ENCODE results near the gene RPS6KA6.

Gene RPS6KA6

DNA sequence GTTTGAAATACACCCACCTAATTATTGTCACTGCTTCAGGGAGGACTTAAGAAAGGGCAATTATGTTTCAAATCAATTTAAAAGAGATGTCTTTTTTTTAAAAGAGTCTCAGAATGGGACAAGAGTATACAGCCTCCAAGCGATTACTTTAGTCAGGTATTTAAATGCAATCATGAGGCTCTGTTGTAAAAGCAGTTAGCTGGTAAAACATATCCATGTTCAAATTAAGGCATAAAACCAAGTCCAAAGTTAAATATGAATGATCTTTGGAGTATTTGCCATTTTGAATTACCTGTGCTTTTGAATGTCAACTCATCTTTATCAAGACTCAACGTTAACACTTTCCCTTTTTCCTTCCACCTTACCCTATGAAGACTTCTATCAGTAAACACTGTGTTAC lies 13.7 kb downstream of the RPS6KA6 start:
- H3K36me3 ChIP-seq = no peaks in the 10 kb centered on the region
- peaks cover 54 to 99% (median 93%) of the 10 kb centered on the region in 11 experiments for H3K27me3 ChIP-seq
- H3K27ac ChIP-seq = no peak overlapping the region
- TF ChIP-seq Cebpa-rat (IDR thresholded peaks at IDR 0.05) = no peak
- no peak overlapping the region for H3K9ac ChIP-seq
- no peak overlapping the region for H3K4me2 ChIP-seq
- H3K4me3 ChIP-seq = no peak overlapping the region
- H3K4me1 ChIP-seq = no peaks in the 10 kb centered on the region
- H4K20me1 ChIP-seq = no peaks in the 10 kb centered on the region
- H3K9me3 ChIP-seq (replicated peaks in 1 of 11) = no peaks in the 10 kb centered on the region

DNA sequence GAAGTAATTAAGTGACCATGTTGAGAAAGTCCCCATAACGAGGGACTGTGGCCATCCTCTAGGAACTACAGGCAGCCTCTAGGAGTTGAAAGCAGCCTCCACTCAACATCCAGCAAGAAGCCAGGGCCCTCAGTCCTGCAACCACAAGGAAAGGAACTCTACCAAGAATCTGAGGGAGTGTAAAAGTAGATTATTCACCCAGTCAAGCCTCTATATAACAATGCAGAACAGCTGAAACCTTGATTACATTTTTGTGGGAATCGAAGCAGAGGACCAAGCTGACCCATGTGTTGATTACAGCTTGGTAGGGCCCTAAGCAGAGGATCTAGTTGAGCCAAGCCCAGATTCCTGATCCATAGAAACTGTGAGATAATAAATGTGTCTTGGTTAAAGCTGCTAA lies 17.1 kb downstream of the RPS6KA6 start:
- Histone ChIP-seq H3K4me1 (no peaks in the 10 kb centered on the region), H3K27me3 (peaks cover 49 to 99% (median 93%) of the 10 kb centered on the region in 11 experiments), H3K27ac (no peak overlapping the region), H3K4me2 (no peak overlapping the region), H3K9ac (no peak overlapping the region), H4K20me1 (no peaks in the 10 kb centered on the region), H3K36me3 (no peaks in the 10 kb centered on the region), H3K4me3 (no peak overlapping the region), H3K9me3 (replicated peaks in 1 of 11) (no peaks in the 10 kb centered on the region)
- no peak for TF ChIP-seq Cebpa-rat (IDR thresholded peaks at IDR 0.05)

DNA sequence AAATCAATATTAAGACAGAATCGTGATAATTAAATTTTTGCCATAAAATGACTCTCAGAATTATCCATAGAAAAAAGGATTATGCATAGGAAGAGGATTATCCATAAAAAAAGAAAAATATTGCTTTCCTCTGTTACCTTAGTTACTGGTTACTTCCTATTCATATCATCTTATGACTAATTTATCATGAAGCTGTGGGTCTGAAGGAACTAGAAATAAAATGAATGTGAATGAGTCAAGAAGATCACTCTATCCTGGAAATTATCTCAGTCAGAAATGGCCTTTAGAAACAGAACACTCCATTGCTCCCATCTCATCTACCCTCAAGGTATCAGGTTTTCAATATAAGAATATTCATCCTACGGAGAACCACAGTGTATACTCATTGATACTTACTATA lies 19.4 kb downstream of the RPS6KA6 start:
- no peak overlapping the region for H3K4me2 ChIP-seq

DNA sequence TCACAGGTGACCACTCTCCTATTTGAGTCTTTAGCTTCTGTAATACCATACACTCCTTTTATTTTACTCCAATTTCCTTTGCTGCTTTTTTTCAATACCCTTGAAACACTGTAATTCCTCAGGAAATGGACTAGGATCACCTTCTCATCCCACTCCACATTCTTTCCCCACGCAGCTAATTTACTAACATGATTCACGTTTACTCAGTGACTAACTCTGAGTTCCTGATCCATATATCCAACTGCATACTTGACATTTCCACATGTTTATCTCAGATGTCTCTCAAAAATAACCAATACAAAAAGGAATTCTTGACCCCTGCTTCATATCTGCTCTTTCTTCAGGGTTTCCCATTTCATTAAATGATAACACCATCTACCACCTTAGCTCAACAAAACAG lies 19.9 kb downstream of the RPS6KA6 start:
- Histone ChIP-seq H3K36me3 (no peaks in the 10 kb centered on the region), H3K9me3 (replicated peaks in 1 of 11) (no peaks in the 10 kb centered on the region), H3K4me3 (no peak overlapping the region), H3K4me1 (no peaks in the 10 kb centered on the region), H3K27me3 (peaks cover 44 to 98% (median 86%) of the 10 kb centered on the region in 11 experiments), H3K9ac (no peak overlapping the region), H3K4me2 (no peak overlapping the region), H3K27ac (no peak overlapping the region), H4K20me1 (no peaks in the 10 kb centered on the region)
- TF ChIP-seq Cebpa-rat (IDR thresholded peaks at IDR 0.05) = no peak

More for the DNA sequence above, 19.4 kb downstream of the RPS6KA6 start:
- no peak for TF ChIP-seq Cebpa-rat (IDR thresholded peaks at IDR 0.05)
- Histone ChIP-seq H3K4me1 (no peaks in the 10 kb centered on the region), H3K4me3 (no peak overlapping the region), H3K27ac (no peak overlapping the region), H3K36me3 (no peaks in the 10 kb centered on the region), H3K27me3 (peaks cover 47 to 99% (median 91%) of the 10 kb centered on the region in 11 experiments), H3K9ac (no peak overlapping the region), H3K9me3 (replicated peaks in 1 of 11) (no peaks in the 10 kb centered on the region), H4K20me1 (no peaks in the 10 kb centered on the region)

DNA sequence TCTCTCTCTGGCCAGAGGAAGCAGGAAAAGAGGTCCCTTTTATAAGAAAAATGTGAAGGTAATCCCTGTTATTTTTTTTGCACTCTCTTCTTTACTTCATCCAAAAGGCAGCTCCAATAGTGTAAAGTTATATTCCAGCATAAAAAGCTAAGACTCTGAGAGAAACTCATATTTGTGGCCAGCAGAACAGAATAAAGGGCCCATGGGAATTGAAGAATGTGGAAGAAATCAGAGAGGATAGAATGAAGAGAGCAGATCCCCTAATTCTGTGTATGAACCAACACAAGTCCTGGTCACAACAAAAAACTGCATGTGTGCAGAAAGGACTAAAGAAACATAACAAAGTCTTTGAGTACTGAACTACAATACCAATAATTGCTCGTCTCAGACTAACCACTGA lies 22.3 kb downstream of the RPS6KA6 start:
- Histone ChIP-seq H3K4me1 (no peaks in the 10 kb centered on the region), H4K20me1 (no peaks in the 10 kb centered on the region), H3K36me3 (no peaks in the 10 kb centered on the region), H3K9ac (no peak overlapping the region), H3K4me3 (no peak overlapping the region), H3K4me2 (no peak overlapping the region), H3K27me3 (peaks cover 48 to 98% (median 86%) of the 10 kb centered on the region in 11 experiments), H3K27ac (no peak overlapping the region), H3K9me3 (replicated peaks in 1 of 11) (no peaks in the 10 kb centered on the region)
- no peak for TF ChIP-seq Cebpa-rat (IDR thresholded peaks at IDR 0.05)

DNA sequence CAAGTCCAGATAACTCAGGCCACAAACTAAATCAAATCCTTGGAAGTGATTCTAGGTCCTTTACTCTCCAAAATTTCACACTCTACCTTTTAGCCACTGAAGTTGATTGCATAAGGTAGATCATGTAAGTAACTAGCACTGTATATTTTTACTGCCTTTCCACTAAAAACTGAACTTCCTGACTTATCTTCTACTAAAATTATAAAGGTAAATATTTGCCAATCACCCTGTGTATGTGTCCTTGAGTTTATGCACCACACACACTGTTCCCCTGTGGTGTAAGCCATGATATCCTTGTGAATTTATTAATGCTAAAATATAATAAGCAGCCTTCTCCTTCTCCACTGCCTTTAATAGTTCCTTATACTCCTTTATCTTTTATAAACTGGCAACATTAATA lies 25.6 kb downstream of the RPS6KA6 start:
- H3K36me3 ChIP-seq = no peaks in the 10 kb centered on the region
- no peak for TF ChIP-seq Cebpa-rat (IDR thresholded peaks at IDR 0.05)
- H3K27me3 ChIP-seq = peaks cover 55 to 96% (median 84%) of the 10 kb centered on the region in 11 experiments

DNA sequence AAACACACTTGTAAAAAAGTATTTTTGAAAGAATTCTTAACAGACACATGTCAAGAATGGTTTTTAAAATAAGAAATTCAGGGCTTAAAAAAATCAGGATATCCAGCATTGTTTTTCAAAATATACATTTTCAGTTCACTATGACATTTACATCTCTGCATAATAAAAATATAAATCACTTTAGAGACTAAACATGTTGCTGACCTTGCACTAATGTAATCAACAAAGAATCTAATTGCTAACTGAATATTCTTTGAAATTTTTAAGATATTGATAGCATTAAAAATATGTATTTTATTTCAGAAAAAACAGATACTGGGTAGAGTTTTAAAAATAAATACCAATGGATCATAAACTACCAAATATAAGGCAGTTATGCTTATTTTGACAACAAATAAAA lies 26.4 kb downstream of the RPS6KA6 start:
- no peaks in the 10 kb centered on the region for H3K4me1 ChIP-seq
- no peaks in the 10 kb centered on the region for H3K36me3 ChIP-seq
- no peaks in the 10 kb centered on the region for H4K20me1 ChIP-seq
- no peak overlapping the region for H3K4me2 ChIP-seq
- TF ChIP-seq Cebpa-rat (IDR thresholded peaks at IDR 0.05) = no peak
- no peaks in the 10 kb centered on the region for H3K9me3 ChIP-seq (replicated peaks in 1 of 11)
- H3K9ac ChIP-seq = no peak overlapping the region
- no peak overlapping the region for H3K27ac ChIP-seq
- no peak overlapping the region for H3K4me3 ChIP-seq
- peaks cover 55 to 96% (median 85%) of the 10 kb centered on the region in 11 experiments for H3K27me3 ChIP-seq

More for the DNA sequence above, 25.6 kb downstream of the RPS6KA6 start:
- no peaks in the 10 kb centered on the region for H3K9me3 ChIP-seq (replicated peaks in 1 of 11)
- no peak overlapping the region for H3K27ac ChIP-seq
- H3K4me2 ChIP-seq = no peak overlapping the region
- H3K4me1 ChIP-seq = no peaks in the 10 kb centered on the region
- H4K20me1 ChIP-seq = no peaks in the 10 kb centered on the region
- H3K4me3 ChIP-seq = no peak overlapping the region
- no peak overlapping the region for H3K9ac ChIP-seq

DNA sequence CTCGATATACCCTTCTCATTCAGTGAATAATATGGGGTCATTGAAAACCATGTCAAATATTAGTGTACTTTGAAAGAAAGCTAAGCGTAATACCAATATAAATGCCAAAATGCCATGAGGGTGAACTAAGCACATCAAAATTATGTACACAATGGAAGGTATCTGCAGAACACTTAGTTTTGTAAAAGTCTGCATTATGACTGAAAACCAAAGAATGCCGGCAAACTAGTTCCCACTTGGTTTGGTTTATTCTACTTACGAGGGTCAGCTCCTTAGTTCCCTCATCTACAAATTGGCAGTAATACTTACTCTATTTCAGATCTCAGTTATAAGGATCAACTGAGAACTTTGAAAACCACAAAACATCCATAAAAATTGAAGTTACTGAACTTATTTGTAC lies 27.3 kb downstream of the RPS6KA6 start:
- Histone ChIP-seq H3K36me3 (no peaks in the 10 kb centered on the region), H3K27ac (no peak overlapping the region)
- no peak for TF ChIP-seq Cebpa-rat (IDR thresholded peaks at IDR 0.05)

DNA sequence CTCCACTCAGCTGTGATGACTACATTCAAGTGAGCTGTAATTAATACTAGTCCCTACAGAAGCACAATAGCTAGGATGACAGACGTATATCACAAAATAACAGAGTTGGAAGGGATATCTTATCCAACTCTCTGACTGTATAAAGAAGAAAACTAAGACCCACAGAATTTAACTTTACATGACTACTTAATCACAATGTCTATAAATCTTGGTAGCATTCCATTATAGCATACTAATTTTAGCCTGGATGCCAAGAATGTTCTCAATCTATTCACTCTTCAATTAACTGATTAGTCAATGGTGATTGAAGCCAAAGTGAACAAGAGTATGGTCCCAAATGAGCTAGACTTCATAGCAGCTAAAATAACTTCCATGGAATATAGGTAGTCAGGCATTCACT lies 31.2 kb downstream of the RPS6KA6 start:
- Histone ChIP-seq H3K27ac (no peak overlapping the region), H4K20me1 (peaks cover 0 to 4% (median 0%) of the 10 kb centered on the region in 11 experiments; a peak in 1 of 22 replicates), H3K4me2 (no peak overlapping the region), H3K9me3 (replicated peaks in 1 of 11) (no peaks in the 10 kb centered on the region), H3K4me3 (no peak overlapping the region), H3K4me1 (no peaks in the 10 kb centered on the region), H3K27me3 (peaks cover 60 to 96% (median 89%) of the 10 kb centered on the region in 11 experiments), H3K36me3 (no peaks in the 10 kb centered on the region), H3K9ac (no peak overlapping the region)
- TF ChIP-seq Cebpa-rat (IDR thresholded peaks at IDR 0.05) = no peak

More for the DNA sequence above, 27.3 kb downstream of the RPS6KA6 start:
- no peaks in the 10 kb centered on the region for H3K4me1 ChIP-seq
- peaks cover 55 to 96% (median 85%) of the 10 kb centered on the region in 11 experiments for H3K27me3 ChIP-seq
- no peaks in the 10 kb centered on the region for H3K9me3 ChIP-seq (replicated peaks in 1 of 11)
- no peak overlapping the region for H3K4me2 ChIP-seq
- no peaks in the 10 kb centered on the region for H4K20me1 ChIP-seq
- H3K4me3 ChIP-seq = no peak overlapping the region
- H3K9ac ChIP-seq = no peak overlapping the region

DNA sequence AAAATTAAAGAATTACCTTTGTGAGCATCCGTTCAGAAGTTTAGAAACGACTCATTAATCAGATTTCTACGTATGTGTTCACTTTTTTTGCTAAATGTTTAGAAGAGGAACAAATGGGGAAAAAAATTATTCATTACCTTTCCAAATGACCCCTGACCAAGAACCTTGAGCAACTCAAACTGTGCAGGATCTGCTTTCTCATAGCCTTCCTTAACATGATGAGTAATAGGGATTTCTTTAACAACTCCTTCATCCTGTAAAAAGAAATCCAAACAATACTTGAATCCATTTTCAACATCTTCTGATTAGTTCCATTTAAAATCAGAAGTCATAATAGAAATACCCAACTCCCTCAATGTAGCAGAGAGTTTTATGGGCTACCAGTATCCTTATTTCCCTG lies 32.1 kb downstream of the RPS6KA6 start:
- Histone ChIP-seq H3K4me1 (no peaks in the 10 kb centered on the region), H3K9me3 (replicated peaks in 1 of 11) (no peaks in the 10 kb centered on the region), H3K27ac (no peak overlapping the region), H4K20me1 (peaks cover 0 to 4% (median 0%) of the 10 kb centered on the region in 11 experiments; a peak in 1 of 22 replicates), H3K9ac (no peak overlapping the region), H3K27me3 (peaks cover 61 to 94% (median 90%) of the 10 kb centered on the region in 11 experiments), H3K4me2 (no peak overlapping the region), H3K4me3 (no peak overlapping the region), H3K36me3 (no peaks in the 10 kb centered on the region)
- TF ChIP-seq Cebpa-rat (IDR thresholded peaks at IDR 0.05) = no peak
